ENCODE data around the gene COMMD3.
"Not testable (repeated sequence)": the region's sequence is repeated elsewhere in the genome, so short reads cannot be mapped to it uniquely, and the experiment has no call there.

The COMMD3 gene

GRCh38 chr10:22316286-22317075 is at the start of gene COMMD3:
TSS of gene COMMD3 (plus strand) at chr10:22316388. CDS start at chr10:22316418, 30 bp downstream.
- peak; percentile 74 to 77 for DNase-seq

- DNase-seq, result no peak
Observed at GRCh38 chr10:22268503-22268902, 47.7 kb upstream of the COMMD3 start.

- no peak for DNase-seq
Observed at GRCh38 chr10:22271786-22272185, 44.4 kb upstream of the COMMD3 start.

- DNase-seq, result no peak
Observed at GRCh38 chr10:22278441-22278782, 37.8 kb upstream of the COMMD3 start.

GRCh38 chr10:22280078-22280477 is 36.1 kb upstream of the COMMD3 start:
- no peak for DNase-seq

- DNase-seq, result no peak
Observed at GRCh38 chr10:22285130-22285529, 31.1 kb upstream of the COMMD3 start.

- DNase-seq, result no peak
Observed at GRCh38 chr10:22293747-22294404, 22.3 kb upstream of the COMMD3 start.

GRCh38 chr10:22294694-22295093 is 21.5 kb upstream of the COMMD3 start:
- DNase-seq, result no peak

GRCh38 chr10:22301193-22301592 is 15.0 kb upstream of the COMMD3 start:
- DNase-seq, result no peak

- DNase-seq, result no peak
Observed at GRCh38 chr10:22303461-22303860, 12.7 kb upstream of the COMMD3 start.

- no peak for DNase-seq
Observed at GRCh38 chr10:22305721-22306120, 10.5 kb upstream of the COMMD3 start.

GRCh38 chr10:22308390-22308789 is 7.8 kb upstream of the COMMD3 start:
- no peak for DNase-seq

GRCh38 chr10:22309180-22310000 is 6.8 kb upstream of the COMMD3 start:
- no peak for DNase-seq

- DNase-seq, result not testable (repeated sequence)
Observed at GRCh38 chr10:22310012-22310411, 6.2 kb upstream of the COMMD3 start.

GRCh38 chr10:22310928-22311327 is 5.3 kb upstream of the COMMD3 start:
- DNase-seq, result no peak

GRCh38 chr10:22314852-22315251 is 1.3 kb upstream of the COMMD3 start:
- no peak for DNase-seq

- DNase-seq, result no peak
Observed at GRCh38 chr10:22315455-22316285, 518 bp upstream of the COMMD3 start.

GRCh38 chr10:22317076-22317370 is 835 bp downstream of the COMMD3 start:
- no peak for DNase-seq

- DNase-seq, result no peak
Observed at GRCh38 chr10:22317771-22318565, 1.8 kb downstream of the COMMD3 start.

- DNase-seq, result no peak
Observed at GRCh38 chr10:22318772-22319171, 2.6 kb downstream of the COMMD3 start.

- DNase-seq, result no peak
Observed at GRCh38 chr10:22319547-22319979, 3.4 kb downstream of the COMMD3 start.

GRCh38 chr10:22319980-22320558 is 3.9 kb downstream of the COMMD3 start:
- DNase-seq, result no peak

Measured in activated CD4-positive, alpha-beta T cell treated with anti-CD3 and anti-CD28 coated beads for 4 hours (primary cell).